ENCODE results near the gene PIK3R4.

The PIK3R4 gene

GRCh38 chr3:130746246-130747039 lies at the start of gene PIK3R4:
TSS of gene PIK3R4 (minus strand) at chr3:130746829. CDS start at chr3:130745218, 1,611 bp downstream.
- DNase-seq = peak; percentile 98

- no peak for DNase-seq
These were observed 48.8 kb upstream of the PIK3R4 start for GRCh38 chr3:130795396-130795795.

GRCh38 chr3:130792246-130792645 lies 45.6 kb upstream of the PIK3R4 start:
- DNase-seq = no peak

- no peak for DNase-seq
These were observed 43.2 kb upstream of the PIK3R4 start for GRCh38 chr3:130789782-130790322.

GRCh38 chr3:130787422-130788068 lies 40.9 kb upstream of the PIK3R4 start:
- no peak for DNase-seq

- DNase-seq = no peak
These were observed 39.7 kb upstream of the PIK3R4 start for GRCh38 chr3:130786306-130786705.

- no peak for DNase-seq
These were observed 37.0 kb upstream of the PIK3R4 start for GRCh38 chr3:130783629-130784028.

GRCh38 chr3:130779486-130779885 lies 32.9 kb upstream of the PIK3R4 start:
- no peak for DNase-seq

- no peak for DNase-seq
These were observed 32.4 kb upstream of the PIK3R4 start for GRCh38 chr3:130779031-130779430.

GRCh38 chr3:130773366-130773765 lies 26.7 kb upstream of the PIK3R4 start:
- DNase-seq = no peak

- DNase-seq = no peak
These were observed 25.5 kb upstream of the PIK3R4 start for GRCh38 chr3:130772129-130772528.

GRCh38 chr3:130770644-130771043 lies 24.0 kb upstream of the PIK3R4 start:
- no peak for DNase-seq

GRCh38 chr3:130761730-130762311 lies 15.2 kb upstream of the PIK3R4 start:
- no peak for DNase-seq

GRCh38 chr3:130760922-130761321 lies 14.3 kb upstream of the PIK3R4 start:
- no peak for DNase-seq

GRCh38 chr3:130759692-130760338 lies 13.2 kb upstream of the PIK3R4 start:
- peak; percentile 7 for DNase-seq

- no peak for DNase-seq
These were observed 12.2 kb upstream of the PIK3R4 start for GRCh38 chr3:130758624-130759369.

- DNase-seq = no peak
These were observed 11.1 kb upstream of the PIK3R4 start for GRCh38 chr3:130757611-130758150.

GRCh38 chr3:130755666-130756065 lies 9.0 kb upstream of the PIK3R4 start:
- no peak for DNase-seq

GRCh38 chr3:130748981-130749380 lies 2.4 kb upstream of the PIK3R4 start:
- no peak for DNase-seq

- DNase-seq = no peak
These were observed 1.8 kb upstream of the PIK3R4 start for GRCh38 chr3:130748467-130748861.

- DNase-seq = no peak
These were observed 3.3 kb downstream of the PIK3R4 start for GRCh38 chr3:130743354-130743753.

- no peak for DNase-seq
These were observed 4.6 kb downstream of the PIK3R4 start for GRCh38 chr3:130741946-130742610.

All from SIG-M5 (cell line).